T-cell (primary cell): ENCODE results near the gene HK1. TPM values are rescaled to one million over a fixed set of nuclear protein-coding genes. Genes with fewer than 3 reads are reported as not detected.

Source experiments
- ATAC-seq, 4 experiments: fragments of 200-7000 bp in 3 of 4; fragments of 150-1000 bp in 1 of 4; cut with Tn5 transposase; replicated peaks in 1 of 4; 1 replicate in 3 of 4; 2 replicates in 1 of 4; pipeline ENCODE4 v1.10.0; 2021; ENCODE audit warnings: moderate library complexity in 3 of 4, mild to moderate bottlenecking in 2 of 4, moderate number of reproducible peaks in 1 of 4
- CTCF ChIA-PET, 2 donors: fragments of 300-600 bp; sonication (Branson Sonifier 250); formaldehyde crosslinking; loops; one replicate each; lab custom pipeline; 2022; ENCODE audit warnings: antibody characterized with exemption in 2 of 2; lab: Charles Lee
- POLR2A ChIA-PET, 2 donors: fragments of 300-600 bp; sonication (Branson Sonifier 250); formaldehyde crosslinking; loops; one replicate each; lab custom pipeline; 2022; ENCODE audit warnings: antibody characterized with exemption in 2 of 2; lab: Charles Lee
- DNase-seq, 35 experiments: peaks; one replicate each; pipeline versions ENCODE4 v3.0.0 to v3.0.0-alpha.2; 2013 to 2023
- H3K27ac ChIP-seq: one replicate; pipeline ENCODE4 v1.5.1; 2013; ENCODE audit warnings: low read length
- H3K27me3 ChIP-seq, 2 experiments: replicated peaks in 1 of 2; 1 replicate in 1 of 2; 2 replicates in 1 of 2; pipeline versions ENCODE4 v1.6.1 to v1.7.0; 2013; ENCODE audit warnings: low read length in 1 of 2, mixed read lengths in 1 of 2; ENCODE audit not compliant: control insufficient read depth in 2 of 2, insufficient read depth in 2 of 2; ENCODE audit errors: extremely low read depth in 1 of 2
- H3K36me3 ChIP-seq, 2 donors: 1 replicate in 1 of 2; 2 replicates in 1 of 2; pipeline versions ENCODE4 v1.6.1 to v1.7.0; 2013; ENCODE audit warnings: low read length in 1 of 2; ENCODE audit not compliant: control insufficient read depth in 2 of 2, insufficient read depth in 1 of 2; ENCODE audit errors: extremely low read depth in 1 of 2
- H3K4me1 ChIP-seq, 2 experiments: 1 replicate in 1 of 2; 2 replicates in 1 of 2; pipeline versions ENCODE4 v1.6.1 to v1.7.0; 2013; ENCODE audit warnings: low read length in 2 of 2, mixed read lengths in 1 of 2; ENCODE audit not compliant: insufficient read depth in 2 of 2, control insufficient read depth in 1 of 2; ENCODE audit errors: extremely low read depth in 1 of 2
- H3K4me3 ChIP-seq, 2 donors: 1 replicate in 1 of 2; 2 replicates in 1 of 2; pipeline versions ENCODE4 v1.5.1 to v1.7.0; 2013; ENCODE audit warnings: mild to moderate bottlenecking in 2 of 2, low read length in 1 of 2, moderate library complexity in 1 of 2; ENCODE audit not compliant: control insufficient read depth in 1 of 2; ENCODE audit errors: extremely low read depth in 1 of 2
- H3K9me3 ChIP-seq: 2 replicates; pipeline ENCODE4 v1.7.0; 2013
- H3K27ac Mint-ChIP-seq, 2 donors: one replicate each; pipeline ENCODE4 v1.8.0; 2020 to 2021; ENCODE audit warnings: mild to moderate bottlenecking in 2 of 2, mixed read lengths in 2 of 2
- H3K27me3 Mint-ChIP-seq, 2 donors: one replicate each; pipeline ENCODE4 v1.8.0; 2021 to 2022; ENCODE audit warnings: mixed read lengths in 2 of 2
- H3K36me3 Mint-ChIP-seq: one replicate; pipeline ENCODE4 v1.8.0; 2021; ENCODE audit warnings: mixed read lengths
- H3K4me1 Mint-ChIP-seq, 3 donors: one replicate each; pipeline ENCODE4 v1.8.0; 2020 to 2022; ENCODE audit warnings: mixed read lengths in 3 of 3, mild to moderate bottlenecking in 1 of 3
- H3K4me3 Mint-ChIP-seq, 3 donors: one replicate each; pipeline ENCODE4 v1.8.0; 2020 to 2022; ENCODE audit warnings: mild to moderate bottlenecking in 3 of 3, mixed read lengths in 3 of 3, moderate library complexity in 3 of 3
- H3K9me3 Mint-ChIP-seq, 3 donors: one replicate each; pipeline ENCODE4 v1.8.0; 2020 to 2022; ENCODE audit warnings: mixed read lengths in 3 of 3
- WGBS: methylation state at CpG from one replicate; pipeline ENCODE4 v1.1.5; 2013; ENCODE audit warnings: missing lambda C conversion rate; ENCODE audit not compliant: insufficient coverage; 5-methylcytosine and 5-hydroxymethylcytosine counted together
- total RNA-seq, 35 experiments: library from RNA in 6 of 35; stranded (reverse) in 6 of 35; fragments of 120-200 nt in 1 of 35; gene quantifications; one replicate each; pipeline versions ENCODE4 v1.2.1 to v1.2.4 and lab custom pipeline; 2013 to 2026

HK1 gene
- total RNA-seq, 5 donors from 2014 or later (not counting 1 experiment from before 2014, with no cell fraction given) = 66.3 to 85.5 (median 83.6) TPM

GRCh38 chr10:69434926-69435325 is 156.6 kb downstream of the HK1 start:
- DNase-seq (no peak), ATAC-seq (no peak)
- Histone ChIP-seq H3K27ac (no peak overlapping the region), H3K4me1 (no peaks in the 10 kb centered on the region), H3K36me3 (no peaks in the 10 kb centered on the region), H3K4me3 (no peak overlapping the region), H3K27me3 (peaks cover 0 to 36% of the 10 kb centered on the region in 2 experiments), H3K9me3 (no peaks in the 10 kb centered on the region)
- Mint-ChIP-seq H3K4me3 (no peak overlapping the region), H3K27me3 (peaks cover 9 to 18% of the 10 kb centered on the region in 2 donors), H3K4me1 (no peaks in the 10 kb centered on the region), H3K36me3 (no peaks in the 10 kb centered on the region), H3K9me3 (no peaks in the 10 kb centered on the region), H3K27ac (no peak overlapping the region)
- CTCF ChIA-PET = no interaction called here
- WGBS = 94% methylated on average over 11 of the region's 11 CpGs
- POLR2A ChIA-PET = no interaction called here

- H3K4me3 ChIP-seq = no peak overlapping the region
- no peak overlapping the region for H3K4me3 Mint-ChIP-seq
- no peak overlapping the region for H3K27ac ChIP-seq
- H3K4me1 Mint-ChIP-seq = no peaks in the 10 kb centered on the region
- POLR2A ChIA-PET = no interaction called here
- H3K27me3 ChIP-seq = peaks cover 0 to 36% of the 10 kb centered on the region in 2 experiments
- ATAC-seq (no peak), DNase-seq (no peak)
- CTCF ChIA-PET = interaction anchor here in 1 of 2 donors (0.9 kb wide), 1 partner anchor 8 kb away, joined by 4 read pairs; no protein-coding TSS in a partner anchor
- H3K36me3 Mint-ChIP-seq = no peaks in the 10 kb centered on the region
- no peak overlapping the region for H3K27ac Mint-ChIP-seq
- no peaks in the 10 kb centered on the region for H3K4me1 ChIP-seq
- no peaks in the 10 kb centered on the region for H3K9me3 ChIP-seq
- H3K27me3 Mint-ChIP-seq = peaks cover 9 to 18% of the 10 kb centered on the region in 2 donors
- H3K9me3 Mint-ChIP-seq = no peaks in the 10 kb centered on the region
- 84% methylated on average over 13 of the region's 14 CpGs for WGBS
- no peaks in the 10 kb centered on the region for H3K36me3 ChIP-seq
These were observed 157.7 kb downstream of the HK1 start for GRCh38 chr10:69435966-69436520.

GRCh38 chr10:69437321-69438259 is 159.3 kb downstream of the HK1 start:
- ChIA-PET POLR2A (no interaction called here), CTCF (no interaction called here)
- H3K4me1 ChIP-seq = no peaks in the 10 kb centered on the region
- Mint-ChIP-seq H3K27ac (no peak overlapping the region), H3K9me3 (no peaks in the 10 kb centered on the region), H3K4me1 (no peaks in the 10 kb centered on the region), H3K36me3 (no peaks in the 10 kb centered on the region), H3K27me3 (peaks cover 9 to 18% of the 10 kb centered on the region in 2 donors), H3K4me3 (no peak overlapping the region)
- peaks cover 0 to 46% of the 10 kb centered on the region in 2 experiments for H3K27me3 ChIP-seq
- DNase-seq (no peak), ATAC-seq (no peak)
- no peak overlapping the region for H3K27ac ChIP-seq
- no peak overlapping the region for H3K4me3 ChIP-seq
- H3K36me3 ChIP-seq = no peaks in the 10 kb centered on the region
- no peaks in the 10 kb centered on the region for H3K9me3 ChIP-seq
- WGBS = 79% methylated on average over 4 of the region's 13 CpGs

GRCh38 chr10:69438536-69439349 is 160.4 kb downstream of the HK1 start:
- Histone ChIP-seq H3K27me3 (peaks cover 0 to 41% of the 10 kb centered on the region in 2 experiments), H3K9me3 (no peaks in the 10 kb centered on the region), H3K4me1 (no peaks in the 10 kb centered on the region), H3K27ac (no peak overlapping the region), H3K4me3 (no peak overlapping the region), H3K36me3 (no peaks in the 10 kb centered on the region)
- WGBS = 48% methylated on average over 7 of the region's 10 CpGs
- H3K27ac Mint-ChIP-seq = no peak overlapping the region
- ATAC-seq (no peak), DNase-seq (no peak)
- no peaks in the 10 kb centered on the region for H3K36me3 Mint-ChIP-seq
- ChIA-PET POLR2A (no interaction called here), CTCF (interaction anchor here in 1 of 2 donors (0.9 kb wide), 1 partner anchor 33 kb away, joined by 3 read pairs; no protein-coding TSS in a partner anchor)
- no peaks in the 10 kb centered on the region for H3K4me1 Mint-ChIP-seq
- H3K9me3 Mint-ChIP-seq = no peaks in the 10 kb centered on the region
- H3K4me3 Mint-ChIP-seq = no peak overlapping the region
- H3K27me3 Mint-ChIP-seq = peaks cover 9 to 22% of the 10 kb centered on the region in 2 donors

- ATAC-seq (no peak), DNase-seq (no peak)
- Histone ChIP-seq H3K4me1 (no peaks in the 10 kb centered on the region), H3K4me3 (no peak overlapping the region), H3K9me3 (no peaks in the 10 kb centered on the region), H3K27me3 (peaks cover 0 to 41% of the 10 kb centered on the region in 2 experiments), H3K36me3 (no peaks in the 10 kb centered on the region), H3K27ac (no peak overlapping the region)
- H3K9me3 Mint-ChIP-seq = no peaks in the 10 kb centered on the region
- H3K27ac Mint-ChIP-seq = no peak overlapping the region
- no peak overlapping the region for H3K4me3 Mint-ChIP-seq
- H3K4me1 Mint-ChIP-seq = no peaks in the 10 kb centered on the region
- H3K27me3 Mint-ChIP-seq = peaks cover 9 to 22% of the 10 kb centered on the region in 2 donors
- CTCF ChIA-PET = interaction anchor here in 1 of 2 donors (0.9 kb wide), 1 partner anchor 32 kb away, joined by 3 read pairs; no protein-coding TSS in a partner anchor
- no peaks in the 10 kb centered on the region for H3K36me3 Mint-ChIP-seq
- POLR2A ChIA-PET = no interaction called here
- WGBS = 83% methylated on average over 5 of the region's 5 CpGs
These were observed 161.0 kb downstream of the HK1 start for GRCh38 chr10:69439350-69439739.
